GM13977 (cell line): Measurements from ENCODE around the gene ADCY4.

Experiments used
- DNase-seq: peaks from one replicate; pipeline ENCODE4 v3.0.0; 2012; ENCODE audit warnings: low spot score
- CTCF ChIP-seq: IDR thresholded peaks from 2 replicates; pipeline ENCODE4 v1.5.1; 2012; ENCODE audit warnings: mild to moderate bottlenecking, control low read depth; ENCODE audit not compliant: insufficient read depth; ENCODE audit errors: extremely low read depth, missing control alignments
- in situ Hi-C: fragments of 300-500 bp; cut with MboI; formaldehyde crosslinking; loops from one replicate; pipeline ENCODE4 v1.12.0; 2022; ENCODE audit warnings: low sequenced_read_pairs, low pct_unique_long_range_greater_than_20kb, mixed read lengths, inconsistent platforms; ENCODE audit not compliant: unreplicated experiment

Gene ADCY4

GRCh38 chr14:24281636-24282035 lies 53.2 kb downstream of the ADCY4 start:
- no peak for TF ChIP-seq CTCF
- in situ Hi-C loops, result no loop called here
- no peak for DNase-seq

GRCh38 chr14:24280797-24281460 lies 53.9 kb downstream of the ADCY4 start:
- no peak for TF ChIP-seq CTCF
- in situ Hi-C loops, result no loop called here
- DNase-seq, result no peak

- no peak for DNase-seq
- in situ Hi-C loops, result no loop called here
- TF ChIP-seq CTCF, result peak; percentile 43
Measured at GRCh38 chr14:24279301-24280186, 55.3 kb downstream of the ADCY4 start.

- in situ Hi-C loops, result no loop called here
- DNase-seq, result no peak
- no peak for TF ChIP-seq CTCF
Measured at GRCh38 chr14:24278424-24278823, 56.4 kb downstream of the ADCY4 start.

GRCh38 chr14:24277606-24278321 lies 57.1 kb downstream of the ADCY4 start:
- no peak for DNase-seq
- TF ChIP-seq CTCF, result no peak

GRCh38 chr14:24277071-24277470 lies 57.8 kb downstream of the ADCY4 start:
- DNase-seq, result no peak
- no peak for TF ChIP-seq CTCF
- in situ Hi-C loops, result no loop called here

More at GRCh38 chr14:24277606-24278321, 57.1 kb downstream of the ADCY4 start:
- in situ Hi-C loops, result no loop called here
